GM23248 (cell line): ENCODE data around the gene EEPD1.

ENCODE experiments used
- EZH2 ChIP-seq: fragments of 200-600 bp; sonication (generic); IDR thresholded peaks from 2 replicates; pipeline ENCODE4 v1.6.1; 2018; ENCODE audit warnings: antibody characterized with exemption, mild to moderate bottlenecking; ENCODE audit not compliant: insufficient read depth, poor library complexity, severe bottlenecking
- EZH2phosphoT487 ChIP-seq: fragments of 200-600 bp; sonication (generic); IDR thresholded peaks from 2 replicates; pipeline ENCODE4 v1.6.1; 2018; ENCODE audit warnings: antibody characterized with exemption, moderate library complexity, mild to moderate bottlenecking, low read depth; ENCODE audit not compliant: insufficient read depth

- TF ChIP-seq EZH2 (no peak), EZH2phosphoT487 (no peak)
Observed at GRCh38 chr7:36185756-36186155, 32.7 kb downstream of the EEPD1 start.
